ENCODE results near the gene GNAL. TPM values are rescaled to one million over a fixed set of nuclear protein-coding genes. Genes with fewer than 3 reads are reported as not detected.

The GNAL gene
- total RNA-seq, 2 donors from 2014 or later: 2.1 to 33.0 TPM

DNA sequence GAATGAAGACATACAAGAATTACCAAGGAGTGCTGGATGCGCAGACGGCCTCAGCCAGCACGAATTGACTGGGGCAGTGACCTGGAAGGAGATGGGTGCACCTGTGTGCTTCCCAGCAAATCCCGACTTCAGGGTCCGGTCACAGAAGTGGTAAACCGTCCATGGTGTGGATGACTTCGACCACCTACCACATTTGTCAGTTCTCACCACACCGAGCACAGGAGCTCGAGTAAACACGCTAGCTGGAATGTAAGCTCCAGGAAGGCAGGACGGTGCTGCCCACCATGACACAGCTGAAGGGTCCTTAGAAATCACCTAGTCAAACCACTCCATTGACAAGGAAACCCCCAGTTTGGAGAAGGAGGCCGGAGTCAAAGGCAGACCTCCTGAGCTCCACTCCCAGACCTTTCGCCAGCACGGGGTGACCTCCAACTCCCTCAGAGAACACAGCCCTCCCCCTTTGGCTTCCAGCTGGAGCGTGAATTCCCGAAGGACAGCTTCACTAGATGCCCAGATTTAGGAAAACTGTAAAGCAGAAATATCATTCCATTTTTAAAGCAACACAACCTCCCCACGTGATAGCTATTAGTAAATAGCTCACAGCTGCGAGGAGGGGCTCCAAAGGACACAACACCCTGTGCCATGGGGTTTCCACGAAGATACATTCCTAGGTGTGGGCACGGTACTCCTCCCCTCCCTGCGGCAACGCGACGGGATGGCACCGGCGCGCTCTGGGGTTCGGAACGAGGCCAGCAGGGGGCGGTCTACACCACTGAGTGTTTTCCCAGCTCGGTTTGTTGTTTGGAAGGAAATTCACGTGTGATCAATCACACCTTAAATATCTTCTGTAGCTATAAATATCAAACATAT lies 34.1 kb upstream of the GNAL start:
- intact Hi-C loops (cut with DNase I): no loop called here
- peak; percentile 54 to 68 (median 62) for DNase-seq
- peak; percentile 71 for ATAC-seq
- H3K4me1 ChIP-seq: peaks cover 7% of the 10 kb centered on the region
- H3K4me3 ChIP-seq: no peak overlapping the region
- H3K36me3 ChIP-seq (replicated peaks in 1 of 2; ENCODE audit: insufficient read depth in 1 of 2, low read depth in 2 of 2): no peaks in the 10 kb centered on the region
- peaks cover 0 to 3% of the 10 kb centered on the region in 2 donors for H3K27me3 ChIP-seq
- WGBS, 2 donors: 19 to 25% methylated on average over 29 to 32 of the region's 32 CpGs
- no peak overlapping the region for H3K27ac ChIP-seq
- TF ChIP-seq, protein P1, sequence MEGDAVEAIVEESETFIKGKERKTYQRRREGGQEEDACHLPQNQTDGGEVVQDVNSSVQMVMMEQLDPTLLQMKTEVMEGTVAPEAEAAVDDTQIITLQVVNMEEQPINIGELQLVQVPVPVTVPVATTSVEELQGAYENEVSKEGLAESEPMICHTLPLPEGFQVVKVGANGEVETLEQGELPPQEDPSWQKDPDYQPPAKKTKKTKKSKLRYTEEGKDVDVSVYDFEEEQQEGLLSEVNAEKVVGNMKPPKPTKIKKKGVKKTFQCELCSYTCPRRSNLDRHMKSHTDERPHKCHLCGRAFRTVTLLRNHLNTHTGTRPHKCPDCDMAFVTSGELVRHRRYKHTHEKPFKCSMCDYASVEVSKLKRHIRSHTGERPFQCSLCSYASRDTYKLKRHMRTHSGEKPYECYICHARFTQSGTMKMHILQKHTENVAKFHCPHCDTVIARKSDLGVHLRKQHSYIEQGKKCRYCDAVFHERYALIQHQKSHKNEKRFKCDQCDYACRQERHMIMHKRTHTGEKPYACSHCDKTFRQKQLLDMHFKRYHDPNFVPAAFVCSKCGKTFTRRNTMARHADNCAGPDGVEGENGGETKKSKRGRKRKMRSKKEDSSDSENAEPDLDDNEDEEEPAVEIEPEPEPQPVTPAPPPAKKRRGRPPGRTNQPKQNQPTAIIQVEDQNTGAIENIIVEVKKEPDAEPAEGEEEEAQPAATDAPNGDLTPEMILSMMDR (IDR thresholded peaks at IDR 0.05): peak; percentile 65 to 82 (median 68)
- no peak for TF ChIP-seq POLR2A (IDR thresholded peaks at IDR 0.05)
- H3K9me3 ChIP-seq: no peaks in the 10 kb centered on the region

DNA sequence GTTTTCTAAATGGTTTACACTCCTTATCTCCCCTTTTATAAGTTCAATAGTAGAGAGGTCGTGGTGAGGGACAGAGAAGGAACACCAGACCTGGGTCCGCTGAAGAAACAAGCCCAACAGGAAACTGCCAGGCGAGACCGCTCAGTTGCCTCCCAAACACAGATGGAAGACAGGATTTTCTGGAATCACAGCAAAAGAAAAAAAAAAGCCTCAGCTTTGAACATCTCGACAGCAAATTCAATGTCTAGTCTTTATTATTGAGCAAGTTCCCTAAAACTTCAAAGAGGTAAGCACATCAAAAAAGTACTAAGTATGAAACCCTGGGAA lies 33.5 kb upstream of the GNAL start:
- H3K36me3 ChIP-seq (replicated peaks in 1 of 2; ENCODE audit: insufficient read depth in 1 of 2, low read depth in 2 of 2): no peaks in the 10 kb centered on the region
- TF ChIP-seq, protein P1 (IDR thresholded peaks at IDR 0.05): no peak
- TF ChIP-seq POLR2A (IDR thresholded peaks at IDR 0.05): no peak
- WGBS, 2 donors: 11 to 22% methylated on average over 5 of the region's 5 CpGs
- no peak overlapping the region for H3K4me3 ChIP-seq
- no peak overlapping the region for H3K27ac ChIP-seq
- ATAC-seq: peak; percentile 21
- intact Hi-C loops (cut with DNase I): no loop called here
- peaks cover 7% of the 10 kb centered on the region for H3K4me1 ChIP-seq
- H3K9me3 ChIP-seq: no peaks in the 10 kb centered on the region
- peaks cover 0 to 3% of the 10 kb centered on the region in 2 donors for H3K27me3 ChIP-seq
- DNase-seq: no peak

DNA sequence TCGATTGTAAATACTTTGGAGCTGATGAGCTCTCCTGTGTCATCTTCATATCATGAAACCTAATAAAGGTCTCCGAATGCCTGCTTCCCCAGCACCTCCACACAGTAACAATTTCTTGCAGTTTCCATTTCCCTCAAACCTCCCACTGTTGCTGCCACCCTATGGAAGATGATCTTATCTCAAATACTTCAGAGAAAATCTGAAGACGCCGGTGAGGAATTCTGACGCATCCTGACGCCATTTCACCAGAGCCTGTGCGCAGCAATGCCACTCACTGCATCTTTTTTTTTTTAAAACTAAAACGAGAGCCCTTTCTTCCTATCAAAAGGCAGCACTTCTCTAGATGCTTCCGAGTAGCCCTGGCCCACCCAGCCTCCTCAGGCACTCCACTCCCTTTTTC lies 31.9 kb upstream of the GNAL start:
- no peak overlapping the region for H3K27ac ChIP-seq
- no peaks in the 10 kb centered on the region for H3K9me3 ChIP-seq
- WGBS, 2 donors: 69 to 72% methylated on average over 9 of the region's 9 CpGs
- H3K36me3 ChIP-seq (replicated peaks in 1 of 2; ENCODE audit: insufficient read depth in 1 of 2, low read depth in 2 of 2): no peaks in the 10 kb centered on the region
- H3K4me3 ChIP-seq: no peak overlapping the region
- DNase-seq (no peak), ATAC-seq (no peak)
- peaks cover 0 to 3% of the 10 kb centered on the region in 2 donors for H3K27me3 ChIP-seq
- peaks cover 7% of the 10 kb centered on the region for H3K4me1 ChIP-seq
- intact Hi-C loops (cut with DNase I): no loop called here
- no peak for TF ChIP-seq POLR2A (IDR thresholded peaks at IDR 0.05)
- TF ChIP-seq, protein P1 (IDR thresholded peaks at IDR 0.05): no peak

DNA sequence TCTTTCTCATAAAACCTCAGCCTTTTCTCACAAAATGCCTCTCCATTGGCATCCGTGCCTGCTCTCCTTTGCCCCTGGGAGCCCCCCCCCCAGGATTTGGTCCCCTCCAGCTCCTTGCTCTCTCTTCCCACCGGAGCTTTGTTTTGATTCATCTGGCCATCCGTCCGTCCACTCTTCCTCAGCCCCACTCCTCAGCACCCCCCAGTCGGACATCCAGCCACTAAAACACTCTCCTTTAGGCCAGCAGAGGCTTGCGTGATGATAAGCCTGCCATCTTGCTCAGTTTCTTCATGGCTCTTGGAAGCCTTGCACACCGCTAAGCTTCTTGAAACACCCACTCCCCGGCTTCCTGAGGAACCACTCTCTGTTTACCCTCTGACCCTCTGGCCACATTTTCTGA lies 31.5 kb upstream of the GNAL start:
- Histone ChIP-seq H3K27me3 (peaks cover 0 to 3% of the 10 kb centered on the region in 2 donors), H3K4me1 (peaks cover 7% of the 10 kb centered on the region), H3K27ac (no peak overlapping the region), H3K36me3 (replicated peaks in 1 of 2; ENCODE audit: insufficient read depth in 1 of 2, low read depth in 2 of 2) (no peaks in the 10 kb centered on the region), H3K4me3 (no peak overlapping the region), H3K9me3 (no peaks in the 10 kb centered on the region)
- intact Hi-C loops (cut with DNase I): no loop called here
- no peak for ATAC-seq
- DNase-seq: no peak
- 69 to 79% methylated on average over 8 of the region's 8 CpGs for WGBS, 2 donors
- TF ChIP-seq POLR2A (IDR thresholded peaks at IDR 0.05): no peak
- TF ChIP-seq, protein P1 (IDR thresholded peaks at IDR 0.05): no peak

DNA sequence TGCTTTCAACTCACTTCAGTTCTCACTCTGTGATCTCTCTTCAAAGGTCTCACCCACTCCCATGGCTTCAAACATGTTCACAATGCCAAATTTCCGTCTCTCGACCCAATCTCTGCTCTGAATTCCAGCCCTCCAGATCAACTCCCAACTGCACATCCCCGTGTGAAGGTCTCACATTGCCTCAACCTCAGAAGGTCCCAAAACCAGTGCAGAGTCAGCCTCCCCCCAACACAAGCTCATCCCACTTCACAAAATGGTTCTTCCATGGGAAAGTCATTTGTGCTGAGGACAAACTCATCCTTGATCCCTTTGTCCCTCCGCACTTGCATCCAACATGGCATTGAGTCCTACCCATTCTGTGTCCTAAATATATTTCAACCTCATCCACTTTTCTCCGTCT lies 31.0 kb upstream of the GNAL start:
- ATAC-seq (no peak), DNase-seq (no peak)
- Histone ChIP-seq H3K9me3 (no peaks in the 10 kb centered on the region), H3K36me3 (replicated peaks in 1 of 2; ENCODE audit: insufficient read depth in 1 of 2, low read depth in 2 of 2) (no peaks in the 10 kb centered on the region), H3K27me3 (peaks cover 0 to 3% of the 10 kb centered on the region in 2 donors), H3K4me1 (peaks cover 7% of the 10 kb centered on the region), H3K4me3 (no peak overlapping the region), H3K27ac (no peak overlapping the region)
- WGBS, 2 donors: 82 to 83% methylated on average over 5 of the region's 5 CpGs
- intact Hi-C loops (cut with DNase I): no loop called here
- no peak for TF ChIP-seq POLR2A (IDR thresholded peaks at IDR 0.05)
- TF ChIP-seq, protein P1 (IDR thresholded peaks at IDR 0.05): no peak

Measured in body of pancreas (tissue), 4 donors.